ENCODE results near the gene TCF20.

The TCF20 gene

GRCh38 chr22:42300259-42301076 lies 30.0 kb upstream of the TCF20 start:
- DNase-seq = no peak

- peak; percentile 20 for DNase-seq
Measured at GRCh38 chr22:42299586-42300258, 29.3 kb upstream of the TCF20 start.

- no peak for DNase-seq
Measured at GRCh38 chr22:42298746-42299145, 28.3 kb upstream of the TCF20 start.

GRCh38 chr22:42297778-42298177 lies 27.3 kb upstream of the TCF20 start:
- no peak for DNase-seq

GRCh38 chr22:42296883-42297282 lies 26.4 kb upstream of the TCF20 start:
- no peak for DNase-seq

GRCh38 chr22:42296381-42296853 lies 26.0 kb upstream of the TCF20 start:
- DNase-seq = no peak

GRCh38 chr22:42294034-42294985 lies 23.9 kb upstream of the TCF20 start:
- DNase-seq = peak; percentile 34

GRCh38 chr22:42292732-42293520 lies 22.5 kb upstream of the TCF20 start:
- no peak for DNase-seq

- DNase-seq = no peak
Measured at GRCh38 chr22:42291287-42291686, 20.8 kb upstream of the TCF20 start.

- peak; percentile 54 for DNase-seq
Measured at GRCh38 chr22:42289671-42290541, 19.5 kb upstream of the TCF20 start.

- DNase-seq = no peak
Measured at GRCh38 chr22:42288791-42289190, 18.3 kb upstream of the TCF20 start.

GRCh38 chr22:42287174-42287890 lies 16.9 kb upstream of the TCF20 start:
- DNase-seq = no peak

GRCh38 chr22:42286205-42286604 lies 15.8 kb upstream of the TCF20 start:
- DNase-seq = no peak

- no peak for DNase-seq
Measured at GRCh38 chr22:42285604-42286003, 15.2 kb upstream of the TCF20 start.

GRCh38 chr22:42284643-42285181 lies 14.3 kb upstream of the TCF20 start:
- DNase-seq = no peak

- no peak for DNase-seq
Measured at GRCh38 chr22:42284202-42284591, 13.7 kb upstream of the TCF20 start.

- DNase-seq = peak; percentile 29
Measured at GRCh38 chr22:42283278-42284201, 13.1 kb upstream of the TCF20 start.

- DNase-seq = no peak
Measured at GRCh38 chr22:42282943-42283277, 12.5 kb upstream of the TCF20 start.

- DNase-seq = no peak
Measured at GRCh38 chr22:42282252-42282942, 11.9 kb upstream of the TCF20 start.

All from fibroblast of skin of right biceps (primary cell).